ENCODE results near the gene SNX2.

Gene SNX2

GRCh38 chr5:122773619-122774018 lies 1.3 kb upstream of the SNX2 start:
- no peak for DNase-seq

- DNase-seq, result no peak
These were observed 390 bp upstream of the SNX2 start for GRCh38 chr5:122774519-122774860.

- DNase-seq, result peak; percentile 20
These were observed 966 bp downstream of the SNX2 start for GRCh38 chr5:122775550-122776542.

GRCh38 chr5:122778157-122778556 lies 3.3 kb downstream of the SNX2 start:
- no peak for DNase-seq

GRCh38 chr5:122779451-122779850 lies 4.6 kb downstream of the SNX2 start:
- DNase-seq, result no peak

GRCh38 chr5:122780296-122780695 lies 5.4 kb downstream of the SNX2 start:
- no peak for DNase-seq

GRCh38 chr5:122781465-122781864 lies 6.6 kb downstream of the SNX2 start:
- no peak for DNase-seq

GRCh38 chr5:122785294-122785693 lies 10.4 kb downstream of the SNX2 start:
- DNase-seq, result no peak

GRCh38 chr5:122788371-122788770 lies 13.5 kb downstream of the SNX2 start:
- no peak for DNase-seq

- DNase-seq, result no peak
These were observed 14.1 kb downstream of the SNX2 start for GRCh38 chr5:122788996-122789395.

- no peak for DNase-seq
These were observed 14.7 kb downstream of the SNX2 start for GRCh38 chr5:122789461-122790171.

GRCh38 chr5:122790354-122791103 lies 15.6 kb downstream of the SNX2 start:
- DNase-seq, result no peak

GRCh38 chr5:122805481-122805880 lies 30.6 kb downstream of the SNX2 start:
- DNase-seq, result no peak

- no peak for DNase-seq
These were observed 35.5 kb downstream of the SNX2 start for GRCh38 chr5:122810405-122810804.

- no peak for DNase-seq
These were observed 40.4 kb downstream of the SNX2 start for GRCh38 chr5:122815218-122815767.

- no peak for DNase-seq
These were observed 41.9 kb downstream of the SNX2 start for GRCh38 chr5:122816756-122817155.

GRCh38 chr5:122831984-122832383 lies 57.1 kb downstream of the SNX2 start:
- DNase-seq, result no peak

- DNase-seq, result no peak
These were observed 60.8 kb downstream of the SNX2 start for GRCh38 chr5:122835681-122836080.

GRCh38 chr5:122836947-122837346 lies 62.1 kb downstream of the SNX2 start:
- no peak for DNase-seq

- DNase-seq, result no peak
These were observed 64.9 kb downstream of the SNX2 start for GRCh38 chr5:122839731-122840130.

GRCh38 chr5:122842016-122842580 lies 67.2 kb downstream of the SNX2 start:
- DNase-seq, result no peak

GRCh38 chr5:122844136-122844909 lies 69.4 kb downstream of the SNX2 start:
- DNase-seq, result peak; percentile 32

Measured in hematopoietic multipotent progenitor cell treated with erythropoietin and hydrocortisone succinate and interleukin-3 and kit ligand, for 8 days (in vitro differentiated cells).